A549 (cell line): ENCODE measurements around the gene ANKRD39. TPM values are rescaled to one million over a fixed set of nuclear protein-coding genes. Genes with fewer than 3 reads are reported as not detected.

Experiments
- ATAC-seq, 2 experiments: fragments of 200-7000 bp in 1 of 2; fragments of >200 bp in 1 of 2; cut with Nextera tagmentation in 1 of 2; cut with Tn5 transposase in 1 of 2; 3 replicates each; pipeline versions ENCODE4 v1.8.0 to v1.9.1; 2018 to 2020; ENCODE audit warnings: mild to moderate bottlenecking in 1 of 2, moderate library complexity in 1 of 2
- CTCF ChIA-PET: fragments of 300-600 bp; sonication (Branson Sonifier 250); formaldehyde crosslinking; extraction: SDS; loops from one replicate; lab custom pipeline; 2021; ENCODE audit warnings: antibody characterized with exemption, inconsistent platforms; lab: Yijun Ruan, JAX
- POLR2A ChIA-PET: fragments of 350-600 bp; formaldehyde crosslinking; extraction: SDS; loops from one replicate; lab custom pipeline; 2021; ENCODE audit warnings: antibody characterized with exemption, inconsistent platforms; lab: Yijun Ruan, JAX
- DNase-seq, 2 experiments: peaks; one replicate each; pipeline versions ENCODE4 v3.0.0 to v3.0.0-alpha.2; 2011 to 2016; ENCODE audit warnings: low read depth in 1 of 2, low spot score in 1 of 2
- FAIRE-seq: peaks from 2 replicates; lab custom pipeline; 2011; peaks lifted over from hg19 to GRCh38; lab: Jason Lieb, UNC
- H3K27ac ChIP-seq, 2 experiments: fragments of >200 bp; sonication (Bioruptor Twin); formaldehyde crosslinking; 3 replicates each; pipeline ENCODE4 v1.5.1; 2016 to 2017
- H3K4me1 ChIP-seq: fragments of >200 bp; sonication (Bioruptor Twin); formaldehyde crosslinking; 3 replicates; pipeline ENCODE4 v1.6.1; 2016
- H3K4me2 ChIP-seq: fragments of >200 bp; sonication (Bioruptor Twin); formaldehyde crosslinking; 3 replicates; pipeline ENCODE4 v1.6.1; 2016
- H3K4me3 ChIP-seq: fragments of >200 bp; sonication (Bioruptor Twin); formaldehyde crosslinking; 3 replicates; pipeline ENCODE4 v1.5.1; 2016
- H3K9me3 ChIP-seq: fragments of >200 bp; sonication (Bioruptor Twin); formaldehyde crosslinking; 3 replicates; pipeline ENCODE4 v1.6.1; 2016
- ATOH8 ChIP-seq: fragments of 250-450 bp; sonication (Bioruptor Pico); IDR thresholded peaks from 2 replicates; pipeline ENCODE4 v1.5.0; 2020; ENCODE audit warnings: low read depth, mild to moderate bottlenecking, moderate library complexity
- BCL3 ChIP-seq: fragments of >200 bp; sonication (Bioruptor Twin); formaldehyde crosslinking; IDR thresholded peaks from 3 replicates; pipeline ENCODE4 v1.6.1; 2016
- CBX2 ChIP-seq: fragments of 200-600 bp; sonication (generic); IDR thresholded peaks from 2 replicates; pipeline ENCODE4 v1.6.1; 2016; ENCODE audit warnings: low read depth, mild to moderate bottlenecking, borderline replicate concordance
- CHD2 ChIP-seq: fragments of 150-350 bp; IDR thresholded peaks from 2 replicates; pipeline ENCODE4 v1.6.1; 2014; ENCODE audit warnings: low read length; ENCODE audit not compliant: partially characterized antibody
- CHD4 ChIP-seq: fragments of 200-600 bp; sonication (generic); IDR thresholded peaks from 2 replicates; pipeline ENCODE4 v1.6.1; 2016; ENCODE audit warnings: antibody characterized with exemption, mild to moderate bottlenecking, borderline replicate concordance
- EHF ChIP-seq: fragments of 250-450 bp; sonication (Bioruptor Pico); IDR thresholded peaks from 2 replicates; pipeline ENCODE4 v1.5.0; 2020; ENCODE audit warnings: mild to moderate bottlenecking
- EP300 ChIP-seq, 2 experiments: fragments of >200 bp; sonication (Bioruptor Twin); formaldehyde crosslinking; IDR thresholded peaks; 2 replicates in 1 of 2; 3 replicates in 1 of 2; pipeline ENCODE4 v1.6.1; 2016 to 2017
- ESRRA ChIP-seq: fragments of 150-350 bp; IDR thresholded peaks from 2 replicates; pipeline ENCODE4 v1.6.1; 2014; ENCODE audit warnings: mild to moderate bottlenecking, low read length, borderline replicate concordance
- FOSL2 ChIP-seq, 2 experiments: fragments of 450-650 bp in 1 of 2; fragments of >200 bp in 1 of 2; sonication (Bioruptor Twin) in 1 of 2; formaldehyde crosslinking; IDR thresholded peaks; 2 replicates each; pipeline versions ENCODE4 v1.5.0 to v1.6.1; 2016 to 2020; ENCODE audit warnings: mild to moderate bottlenecking in 1 of 2, moderate library complexity in 1 of 2
- GATA3 ChIP-seq: IDR thresholded peaks from 2 replicates; pipeline ENCODE4 v1.6.1; 2012; ENCODE audit warnings: borderline replicate concordance
- HOXA7 ChIP-seq: fragments of 250-450 bp; sonication (Bioruptor Pico); IDR thresholded peaks from 2 replicates; pipeline ENCODE4 v1.5.0; 2020; ENCODE audit warnings: mild to moderate bottlenecking, moderate library complexity
- JUN ChIP-seq, 2 experiments: fragments of >200 bp; sonication (Bioruptor Twin); formaldehyde crosslinking; IDR thresholded peaks; 2 replicates in 1 of 2; 3 replicates in 1 of 2; pipeline ENCODE4 v1.6.1; 2016 to 2017
- KDM1A ChIP-seq: fragments of 200-600 bp; sonication (generic); IDR thresholded peaks from 2 replicates; pipeline ENCODE4 v1.6.1; 2016; ENCODE audit warnings: low read depth, mild to moderate bottlenecking
- NR3C1 ChIP-seq: fragments of >200 bp; sonication (Bioruptor Twin); formaldehyde crosslinking; IDR thresholded peaks from 3 replicates; pipeline ENCODE4 v1.6.1; 2017
- POLR2AphosphoS2 ChIP-seq: conservative IDR thresholded peaks from 2 replicates; pipeline ENCODE4 v1.6.1; 2012; ENCODE audit warnings: low read length, improper control_type of control experiment, inconsistent platforms
- REST ChIP-seq: fragments of 200-600 bp; sonication (generic); IDR thresholded peaks from 2 replicates; pipeline ENCODE4 v1.6.1; 2016; ENCODE audit warnings: antibody characterized with exemption, mild to moderate bottlenecking, moderate library complexity
- SREBF2 ChIP-seq: fragments of 450-650 bp; IDR thresholded peaks from 2 replicates; pipeline ENCODE4 v1.6.1; 2014; ENCODE audit warnings: mild to moderate bottlenecking, moderate library complexity
- TFCP2L1 ChIP-seq: fragments of 250-450 bp; sonication (Bioruptor Pico); IDR thresholded peaks from 2 replicates; pipeline ENCODE4 v1.5.0; 2021; ENCODE audit warnings: mild to moderate bottlenecking
- TP53 ChIP-seq: fragments of 250-450 bp; sonication (Bioruptor Pico); IDR thresholded peaks from 2 replicates; pipeline ENCODE4 v1.5.0; 2021; ENCODE audit warnings: mild to moderate bottlenecking, moderate library complexity
- ZC3H11A ChIP-seq: fragments of 450-650 bp; IDR thresholded peaks from 2 replicates; pipeline ENCODE4 v1.6.1; 2014; ENCODE audit warnings: antibody characterized with exemption, mild to moderate bottlenecking
- ZSCAN20 ChIP-seq: fragments of 250-450 bp; sonication (Bioruptor Pico); IDR thresholded peaks from 2 replicates; pipeline ENCODE4 v1.8.0; 2022; ENCODE audit warnings: mild to moderate bottlenecking, moderate library complexity
- WGBS: methylation state at CpG from one replicate; pipeline ENCODE4 v1.1.6; 2017; ENCODE audit errors: missing lambda C conversion rate; 5-methylcytosine and 5-hydroxymethylcytosine counted together
- polyA plus RNA-seq, 4 experiments: library from polyadenylated mRNA; depleted of rRNA in 3 of 4; stranded (reverse); fragments of >200 nt; fragmentation: RNase III in 1 of 4; extraction: RNeasy Plus Mini Kit Qiagen cat#74134 plus additional on column Dnase treatment in 1 of 4; gene quantifications; 2 replicates in 3 of 4; 3 replicates in 1 of 4; pipeline ENCODE4 v1.2.3, GENCODE V29; 2011 to 2017

The ANKRD39 gene
- polyA plus RNA-seq, 2 of the 4 experiments (the other 2 are of a cell fraction), result 6.3 to 16.4 TPM

- POLR2A ChIA-PET, result no interaction called here
- CTCF ChIA-PET, result interaction anchor here (3.7 kb wide), 1 partner anchor 11 kb away, joined by 25 read pairs; the partner anchor contains the start of gene ANKRD39
- H3K4me1 ChIP-seq, result no peaks in the 10 kb centered on the region
- DNase-seq, result no peak
- WGBS, result 92% methylated on average over 5 of the region's 5 CpGs
- H3K27ac ChIP-seq, result no peak overlapping the region
- H3K9me3 ChIP-seq, result no peaks in the 10 kb centered on the region
- ATAC-seq, result no peak
- no peak overlapping the region for H3K4me2 ChIP-seq
- no peak for TF ChIP-seq ESRRA
- TF ChIP-seq SREBF2, result no peak
- no peak for TF ChIP-seq CBX2
- no peak for TF ChIP-seq TFCP2L1 (CRISPR knock-in tag)
- TF ChIP-seq CHD2, result no peak
- no peak for TF ChIP-seq JUN (IDR thresholded peaks at IDR 0.05)
- no peak for TF ChIP-seq BCL3
- no peak for TF ChIP-seq GATA3
- no peak for TF ChIP-seq EHF
- no peak for TF ChIP-seq ATOH8
- no peak for TF ChIP-seq NR3C1
- no peak for TF ChIP-seq ZSCAN20 (CRISPR knock-in tag)
- TF ChIP-seq ZC3H11A, result no peak
- no peak overlapping the region for H3K4me3 ChIP-seq
- FAIRE-seq, result no peak
These were observed 11.0 kb downstream of the ANKRD39 start for GRCh38 chr2:96846825-96847224.

GRCh38 chr2:96844405-96844808 is 13.4 kb downstream of the ANKRD39 start:
- Histone ChIP-seq H3K9me3 (no peaks in the 10 kb centered on the region), H3K4me2 (no peak overlapping the region), H3K27ac (no peak overlapping the region), H3K4me1 (no peaks in the 10 kb centered on the region), H3K4me3 (no peak overlapping the region)
- POLR2A ChIA-PET, result no interaction called here
- no peak for TF ChIP-seq NR3C1
- TF ChIP-seq KDM1A, result no peak
- TF ChIP-seq CBX2, result no peak
- TF ChIP-seq TP53 (CRISPR knock-in tag), result no peak
- no peak for TF ChIP-seq EP300 (IDR thresholded peaks at IDR 0.05)
- TF ChIP-seq POLR2AphosphoS2, result no peak
- TF ChIP-seq ZSCAN20 (CRISPR knock-in tag), result no peak
- TF ChIP-seq FOSL2 (IDR thresholded peaks at IDR 0.05), result no peak
- TF ChIP-seq FOSL2 (CRISPR knock-in tag; IDR thresholded peaks at IDR 0.05), result no peak
- no peak for TF ChIP-seq HOXA7 (CRISPR knock-in tag)
- TF ChIP-seq BCL3, result no peak
- no peak for TF ChIP-seq REST
- no peak for TF ChIP-seq CHD4
- no peak for ATAC-seq
- no peak for DNase-seq
- CTCF ChIA-PET, result interaction anchor here (0.9 to 1.7 kb wide), 3 partner anchors 14 to 106 kb away, joined by 3 to 7 read pairs (median 4); partner anchors contain the start of gene ANKRD39
- no peak for FAIRE-seq
- 97% methylated on average over 11 of the region's 17 CpGs for WGBS
